Measurements from ENCODE around the gene MADCAM1. TPM values are rescaled to one million over a fixed set of nuclear protein-coding genes. Genes with fewer than 3 reads are reported as not detected.
A peak's percentile ranks its signal among the peaks of the same experiment; 100 is the strongest.

The MADCAM1 gene
- total RNA-seq, 1 donor, result 0.72 TPM

- TF ChIP-seq CTCF (IDR thresholded peaks at IDR 0.05; ENCODE audit: extremely low read depth, low read depth, low read length), result no peak
- H3K4me1 ChIP-seq (ENCODE audit: insufficient read depth, low read length), result peaks cover 3% of the 10 kb centered on the region
- no peaks in the 10 kb centered on the region for H3K79me2 ChIP-seq (ENCODE audit: insufficient read depth, low read length)
- no peak overlapping the region for H3K4me3 ChIP-seq (ENCODE audit: insufficient read depth, low read length)
- no peaks in the 10 kb centered on the region for H3K27me3 ChIP-seq (ENCODE audit: insufficient read depth, low read length)
- no peak overlapping the region for H2AFZ ChIP-seq (ENCODE audit: low read length)
- H3K27ac ChIP-seq (ENCODE audit: low read depth, low read length), result no peak overlapping the region
- no peaks in the 10 kb centered on the region for H3K9me3 ChIP-seq (ENCODE audit: low read depth, low read length)
- DNase-seq (ENCODE audit: insufficient read length, low spot score, missing footprints), result no peak
- H3K4me2 ChIP-seq (ENCODE audit: insufficient read depth, low read length), result no peak overlapping the region
- H3K36me3 ChIP-seq (ENCODE audit: insufficient read depth, low read length), result no peaks in the 10 kb centered on the region
- H4K20me1 ChIP-seq (ENCODE audit: insufficient read depth, low read length), result peaks cover 4% of the 10 kb centered on the region
These were observed 23.2 kb downstream of the MADCAM1 start for GRCh38 chr19:519449-519865.

- H3K4me1 ChIP-seq (ENCODE audit: insufficient read depth, low read length), result peaks cover 3% of the 10 kb centered on the region
- H3K27ac ChIP-seq (ENCODE audit: low read depth, low read length), result no peak overlapping the region
- H4K20me1 ChIP-seq (ENCODE audit: insufficient read depth, low read length), result no peaks in the 10 kb centered on the region
- H3K27me3 ChIP-seq (ENCODE audit: insufficient read depth, low read length), result no peaks in the 10 kb centered on the region
- H3K4me2 ChIP-seq (ENCODE audit: insufficient read depth, low read length), result no peak overlapping the region
- H3K9me3 ChIP-seq (ENCODE audit: low read depth, low read length), result no peaks in the 10 kb centered on the region
- no peak for TF ChIP-seq CTCF (IDR thresholded peaks at IDR 0.05; ENCODE audit: extremely low read depth, low read depth, low read length)
- H2AFZ ChIP-seq (ENCODE audit: low read length), result no peak overlapping the region
- no peak for DNase-seq (ENCODE audit: insufficient read length, low spot score, missing footprints)
- no peaks in the 10 kb centered on the region for H3K36me3 ChIP-seq (ENCODE audit: insufficient read depth, low read length)
- no peaks in the 10 kb centered on the region for H3K79me2 ChIP-seq (ENCODE audit: insufficient read depth, low read length)
- H3K4me3 ChIP-seq (ENCODE audit: insufficient read depth, low read length), result no peak overlapping the region
These were observed 26.4 kb downstream of the MADCAM1 start for GRCh38 chr19:522726-523125.

- Histone ChIP-seq H3K27me3 (ENCODE audit: insufficient read depth, low read length) (no peaks in the 10 kb centered on the region), H3K36me3 (ENCODE audit: insufficient read depth, low read length) (no peaks in the 10 kb centered on the region), H3K27ac (ENCODE audit: low read depth, low read length) (no peak overlapping the region), H4K20me1 (ENCODE audit: insufficient read depth, low read length) (no peaks in the 10 kb centered on the region), H3K4me3 (ENCODE audit: insufficient read depth, low read length) (peak overlapping the region; percentile 25), H3K79me2 (ENCODE audit: insufficient read depth, low read length) (no peaks in the 10 kb centered on the region), H3K4me2 (ENCODE audit: insufficient read depth, low read length) (peak overlapping the region; percentile 28), H3K4me1 (ENCODE audit: insufficient read depth, low read length) (peaks cover 3% of the 10 kb centered on the region), H2AFZ (ENCODE audit: low read length) (no peak overlapping the region), H3K9me3 (ENCODE audit: low read depth, low read length) (no peaks in the 10 kb centered on the region)
- TF ChIP-seq CTCF (IDR thresholded peaks at IDR 0.05; ENCODE audit: extremely low read depth, low read depth, low read length), result no peak
- DNase-seq (ENCODE audit: insufficient read length, low spot score, missing footprints), result no peak
These were observed 27.9 kb downstream of the MADCAM1 start for GRCh38 chr19:524062-524674.

- Histone ChIP-seq H3K27ac (ENCODE audit: low read depth, low read length) (no peak overlapping the region), H4K20me1 (ENCODE audit: insufficient read depth, low read length) (no peaks in the 10 kb centered on the region), H3K4me3 (ENCODE audit: insufficient read depth, low read length) (no peak overlapping the region), H3K27me3 (ENCODE audit: insufficient read depth, low read length) (no peaks in the 10 kb centered on the region), H3K9me3 (ENCODE audit: low read depth, low read length) (no peaks in the 10 kb centered on the region), H2AFZ (ENCODE audit: low read length) (no peak overlapping the region), H3K79me2 (ENCODE audit: insufficient read depth, low read length) (no peaks in the 10 kb centered on the region), H3K4me2 (ENCODE audit: insufficient read depth, low read length) (no peak overlapping the region), H3K4me1 (ENCODE audit: insufficient read depth, low read length) (peaks cover 3% of the 10 kb centered on the region), H3K36me3 (ENCODE audit: insufficient read depth, low read length) (no peaks in the 10 kb centered on the region)
- DNase-seq (ENCODE audit: insufficient read length, low spot score, missing footprints), result no peak
- no peak for TF ChIP-seq CTCF (IDR thresholded peaks at IDR 0.05; ENCODE audit: extremely low read depth, low read depth, low read length)
These were observed 28.7 kb downstream of the MADCAM1 start for GRCh38 chr19:525029-525428.

Measured in osteoblast (primary cell).